ACC112 (cell line): ENCODE results near the gene CDH4.
"Not testable (repeated sequence)": the region's sequence is repeated elsewhere in the genome, so short reads cannot be mapped to it uniquely, and the experiment has no call there.

Experiments
- H2AFZ ChIP-seq: fragments of 200-600 bp; sonication (generic); one replicate; pipeline ENCODE4 v1.6.0; 2017; ENCODE audit warnings: antibody characterized with exemption, low read length; ENCODE audit not compliant: unreplicated experiment
- H3K27ac ChIP-seq: fragments of 200-600 bp; sonication (generic); 2 replicates; pipeline ENCODE4 v1.5.1; 2014; ENCODE audit warnings: low read depth, mild to moderate bottlenecking, antibody characterized with exemption, low read length, moderate library complexity
- H3K27me3 ChIP-seq: fragments of 200-600 bp; sonication (generic); 2 replicates; pipeline ENCODE4 v1.6.1; 2014; ENCODE audit warnings: mild to moderate bottlenecking, antibody characterized with exemption, low read length, moderate library complexity, mixed read lengths; ENCODE audit not compliant: insufficient read depth
- H3K36me3 ChIP-seq: fragments of 200-600 bp; sonication (generic); 2 replicates; pipeline ENCODE4 v1.6.1; 2016; ENCODE audit warnings: mild to moderate bottlenecking, antibody characterized with exemption, low read length, moderate library complexity, mixed read lengths; ENCODE audit not compliant: insufficient read depth
- H3K4me1 ChIP-seq: fragments of 200-600 bp; sonication (generic); one replicate; pipeline ENCODE4 v1.6.1; 2016; ENCODE audit warnings: low read length, mixed read lengths; ENCODE audit not compliant: insufficient read depth, unreplicated experiment, control insufficient read depth
- H3K4me3 ChIP-seq: fragments of 200-600 bp; sonication (generic); 2 replicates; pipeline ENCODE4 v1.5.1; 2014; ENCODE audit warnings: mild to moderate bottlenecking, low read depth, low read length
- H3K79me2 ChIP-seq: fragments of 200-600 bp; sonication (generic); one replicate; pipeline ENCODE4 v1.6.0; 2016; ENCODE audit warnings: low read length; ENCODE audit not compliant: control insufficient read depth, unreplicated experiment, insufficient read depth

CDH4 gene

DNA sequence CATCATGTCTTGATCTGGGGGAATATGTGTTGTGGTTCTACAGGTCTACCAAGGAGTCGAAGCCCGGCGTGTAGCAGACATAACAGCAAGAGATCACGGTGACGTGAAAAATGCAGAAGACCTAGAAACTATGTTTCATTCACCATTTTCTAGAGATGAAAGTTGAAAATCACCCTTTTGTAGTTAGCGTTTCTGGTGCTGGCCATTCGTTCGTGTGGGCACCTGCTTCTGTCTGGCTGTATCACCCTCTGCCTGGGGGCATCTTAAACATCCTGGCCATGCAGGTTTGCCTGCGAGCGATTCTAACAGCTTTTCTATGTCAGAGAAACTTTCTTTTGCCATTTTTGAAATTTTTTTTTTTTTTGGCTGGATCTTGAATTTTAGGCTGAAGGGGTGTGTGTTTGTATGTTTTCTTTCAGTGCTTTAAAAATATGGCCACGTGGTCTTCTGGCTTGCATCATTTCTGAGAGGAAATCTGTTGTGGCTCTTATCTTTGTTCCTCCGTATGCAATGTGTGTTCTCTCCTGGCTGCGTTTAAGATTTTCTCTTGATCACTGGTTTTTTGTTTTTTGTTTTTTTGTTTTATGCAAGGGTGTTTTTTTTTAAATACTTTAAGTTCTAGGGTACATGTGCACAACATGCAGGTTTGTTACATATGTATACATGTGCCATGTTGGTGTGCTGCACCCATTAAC is 226.7 kb downstream of the CDH4 start:
- H3K36me3 ChIP-seq = no peaks in the 10 kb centered on the region
- no peaks in the 10 kb centered on the region for H3K27me3 ChIP-seq
- no peaks in the 10 kb centered on the region for H3K79me2 ChIP-seq
- no peak overlapping the region for H2AFZ ChIP-seq
- H3K4me1 ChIP-seq = no peaks in the 10 kb centered on the region
- H3K4me3 ChIP-seq = no peak overlapping the region
- no peak overlapping the region for H3K27ac ChIP-seq

DNA sequence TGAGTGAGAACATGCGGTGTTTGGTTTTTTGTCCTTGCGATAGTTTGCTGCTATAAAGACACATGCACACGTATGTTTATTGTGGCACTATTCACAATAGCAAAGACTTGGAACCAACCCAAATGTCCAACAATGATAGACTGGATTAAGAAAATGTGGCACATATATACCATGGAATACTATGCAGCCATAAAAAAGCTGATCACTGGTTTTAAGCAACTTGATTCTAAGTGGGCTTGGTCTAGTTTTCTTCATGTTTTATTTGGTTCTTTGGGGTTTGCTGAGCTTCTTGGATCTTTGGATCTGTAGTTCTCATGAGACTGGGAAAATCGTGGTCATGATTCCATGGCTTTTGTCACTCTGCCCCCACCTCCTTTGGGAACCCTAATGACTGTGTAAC is 227.4 kb downstream of the CDH4 start:
- H3K4me1 ChIP-seq, H3K79me2 ChIP-seq, H3K4me3 ChIP-seq, H2AFZ ChIP-seq, H3K27me3 ChIP-seq, H3K36me3 ChIP-seq, H3K27ac ChIP-seq: not testable (repeated sequence)

DNA sequence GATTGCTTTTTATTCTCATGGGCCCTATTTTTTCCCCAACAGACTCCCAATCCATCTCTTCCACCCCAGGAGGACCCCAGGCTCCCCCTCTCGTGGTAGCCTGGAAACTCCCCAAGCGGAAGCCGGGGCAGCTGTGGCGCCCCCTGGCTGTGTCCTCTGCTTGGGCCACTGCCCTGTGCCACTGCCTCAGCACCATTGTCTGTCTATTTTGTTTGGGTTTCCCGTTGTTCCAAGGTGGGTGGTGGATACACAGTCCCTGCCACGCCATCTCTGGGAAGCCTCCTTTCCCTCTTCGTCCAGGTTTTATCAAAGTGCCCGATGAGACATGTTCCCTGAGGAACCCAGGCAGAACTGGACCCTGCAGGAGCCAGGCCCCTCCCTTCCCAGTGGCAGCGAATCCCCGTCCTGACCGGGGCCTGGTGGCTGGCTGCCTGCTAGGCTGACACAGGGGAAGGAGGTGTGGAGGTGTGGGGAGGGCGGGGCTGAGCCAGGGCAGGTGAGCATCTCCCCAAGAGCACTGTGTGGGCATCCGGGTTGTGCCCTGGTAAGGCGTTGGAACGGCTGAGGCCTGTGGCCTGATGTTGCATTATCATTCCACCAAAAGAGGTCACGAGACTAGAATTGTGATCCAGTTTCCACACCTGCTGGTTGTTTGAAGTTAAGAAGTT is 228.2 kb downstream of the CDH4 start:
- no peak overlapping the region for H3K4me3 ChIP-seq
- no peak overlapping the region for H2AFZ ChIP-seq
- H3K79me2 ChIP-seq = no peaks in the 10 kb centered on the region
- H3K27me3 ChIP-seq = no peaks in the 10 kb centered on the region
- H3K36me3 ChIP-seq = no peaks in the 10 kb centered on the region
- H3K27ac ChIP-seq = no peak overlapping the region
- H3K4me1 ChIP-seq = no peaks in the 10 kb centered on the region

DNA sequence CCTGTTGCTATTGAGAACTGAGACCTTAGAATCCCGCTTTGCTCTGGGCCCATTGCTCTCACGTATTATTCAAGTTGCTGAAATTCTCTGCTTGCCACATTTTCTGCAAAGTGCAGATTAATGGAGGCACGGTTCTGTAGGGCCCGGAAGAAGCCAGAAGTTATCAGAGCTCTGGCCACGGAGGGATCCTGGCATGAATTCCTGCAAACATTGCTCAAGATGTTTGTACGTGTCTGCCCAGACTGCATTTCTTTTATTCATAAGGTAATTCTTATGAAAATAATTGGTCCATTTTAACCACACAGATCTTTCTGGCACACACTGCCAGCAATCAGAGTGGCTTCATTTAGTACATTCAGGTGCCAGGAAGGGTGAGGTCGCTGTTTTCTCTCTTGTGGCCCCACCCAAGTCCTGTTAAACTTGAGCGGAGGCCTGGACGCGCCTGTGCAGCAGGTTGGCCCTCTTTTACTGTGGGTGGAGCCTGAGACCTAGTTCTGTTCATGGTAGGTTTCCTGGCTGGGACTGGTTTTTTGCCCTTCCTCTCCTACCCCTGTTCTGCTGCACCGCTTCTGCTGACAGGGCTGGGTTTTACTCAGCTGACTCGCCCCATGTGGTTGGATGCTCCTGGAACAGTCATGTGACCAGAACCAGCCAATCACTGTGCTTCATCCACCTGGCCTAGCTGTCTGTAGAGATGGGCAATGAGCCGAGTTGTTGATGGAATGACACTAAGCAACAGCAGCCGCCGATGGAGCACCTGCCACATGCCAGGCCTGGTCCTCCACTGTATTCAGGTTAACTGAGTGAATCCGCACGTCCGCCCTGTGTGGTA is 230.2 kb downstream of the CDH4 start:
- Histone ChIP-seq H3K79me2 (peaks cover 2% of the 10 kb centered on the region), H3K27me3 (no peaks in the 10 kb centered on the region), H3K4me3 (no peak overlapping the region), H3K4me1 (no peaks in the 10 kb centered on the region), H3K36me3 (no peaks in the 10 kb centered on the region), H3K27ac (no peak overlapping the region), H2AFZ (no peak overlapping the region)

DNA sequence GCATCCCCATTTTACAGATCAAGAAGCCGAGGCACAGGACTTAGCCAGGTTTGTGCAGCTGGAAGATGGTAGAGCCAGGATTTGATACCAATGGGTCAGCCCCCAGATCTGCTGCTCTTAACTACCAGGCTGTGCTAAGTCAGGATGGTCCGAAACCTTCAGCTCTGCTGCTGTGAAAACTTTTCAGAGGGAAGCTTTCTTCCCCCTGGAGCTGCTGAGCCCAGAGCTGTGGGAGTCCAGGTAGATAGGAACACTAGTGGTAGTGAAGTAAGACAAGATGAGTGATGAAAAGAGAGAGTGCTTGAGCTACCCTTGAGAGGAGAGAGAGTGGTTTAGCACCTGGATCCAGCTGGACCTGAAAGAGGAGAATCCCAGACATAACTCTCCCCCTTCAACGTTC is 230.8 kb downstream of the CDH4 start:
- H3K4me3 ChIP-seq = no peak overlapping the region
- no peak overlapping the region for H3K27ac ChIP-seq
- H3K36me3 ChIP-seq = no peaks in the 10 kb centered on the region

DNA sequence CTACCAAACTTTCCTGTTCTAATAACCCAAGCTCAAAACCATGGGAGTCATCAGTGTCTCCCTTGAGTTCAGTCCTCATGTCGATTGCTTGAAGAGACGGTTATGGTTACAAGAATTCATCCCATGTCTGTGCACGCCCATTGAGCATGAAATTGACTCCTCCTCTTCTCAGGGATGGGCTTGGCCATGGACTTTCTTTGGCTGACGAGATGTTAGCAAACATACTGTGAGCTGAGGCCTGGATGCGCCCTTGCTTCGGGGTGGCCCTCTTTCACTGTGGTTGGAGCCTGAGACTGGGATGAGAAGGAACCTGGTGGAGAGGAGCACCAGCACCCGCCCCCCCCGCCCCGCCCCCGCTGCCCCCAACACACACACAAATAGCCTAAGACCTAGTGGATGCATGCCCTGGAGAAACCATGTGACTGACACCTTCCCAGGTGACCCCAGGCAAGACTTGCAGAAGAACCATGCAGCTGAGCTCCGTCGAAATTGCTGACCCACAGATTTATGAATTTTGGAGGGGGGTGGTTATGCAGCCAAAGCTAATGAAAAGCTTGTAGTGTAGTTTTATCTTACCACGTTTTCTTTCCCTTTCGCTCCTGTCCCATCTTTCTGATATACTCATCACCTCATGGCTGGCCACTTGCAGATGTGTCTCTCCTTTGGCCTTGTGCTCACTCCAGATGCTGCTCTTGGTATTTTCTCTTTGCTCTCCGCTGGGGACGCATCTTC is 231.4 kb downstream of the CDH4 start:
- Histone ChIP-seq H3K36me3 (no peaks in the 10 kb centered on the region), H3K27ac (no peak overlapping the region), H2AFZ (no peak overlapping the region), H3K4me3 (no peak overlapping the region), H3K79me2 (peaks cover 2% of the 10 kb centered on the region), H3K27me3 (no peaks in the 10 kb centered on the region), H3K4me1 (no peaks in the 10 kb centered on the region)

More for the DNA sequence above, 230.8 kb downstream of the CDH4 start:
- Histone ChIP-seq H3K79me2 (peaks cover 2% of the 10 kb centered on the region), H3K27me3 (no peaks in the 10 kb centered on the region), H3K4me1 (no peaks in the 10 kb centered on the region), H2AFZ (no peak overlapping the region)

DNA sequence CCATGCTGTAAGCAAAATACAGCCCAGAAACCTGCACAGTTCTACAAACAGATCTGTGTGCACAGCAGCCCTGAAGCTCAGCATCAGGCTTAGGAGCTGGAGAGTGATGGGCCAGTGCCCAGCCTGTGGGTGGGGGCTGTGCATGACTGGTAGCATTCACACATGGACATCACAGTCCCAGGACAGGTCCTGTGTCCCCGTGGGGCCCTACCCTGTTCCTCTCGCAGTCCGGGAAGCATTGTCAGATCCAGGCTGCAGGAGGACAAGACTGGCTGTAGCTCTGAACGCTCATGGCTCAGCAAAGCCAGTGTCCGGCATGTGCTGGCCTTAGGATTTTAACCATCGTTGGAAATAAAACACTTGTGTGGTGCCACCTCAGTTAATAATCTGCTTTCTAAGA is 234.1 kb downstream of the CDH4 start:
- H3K36me3 ChIP-seq = no peaks in the 10 kb centered on the region

DNA sequence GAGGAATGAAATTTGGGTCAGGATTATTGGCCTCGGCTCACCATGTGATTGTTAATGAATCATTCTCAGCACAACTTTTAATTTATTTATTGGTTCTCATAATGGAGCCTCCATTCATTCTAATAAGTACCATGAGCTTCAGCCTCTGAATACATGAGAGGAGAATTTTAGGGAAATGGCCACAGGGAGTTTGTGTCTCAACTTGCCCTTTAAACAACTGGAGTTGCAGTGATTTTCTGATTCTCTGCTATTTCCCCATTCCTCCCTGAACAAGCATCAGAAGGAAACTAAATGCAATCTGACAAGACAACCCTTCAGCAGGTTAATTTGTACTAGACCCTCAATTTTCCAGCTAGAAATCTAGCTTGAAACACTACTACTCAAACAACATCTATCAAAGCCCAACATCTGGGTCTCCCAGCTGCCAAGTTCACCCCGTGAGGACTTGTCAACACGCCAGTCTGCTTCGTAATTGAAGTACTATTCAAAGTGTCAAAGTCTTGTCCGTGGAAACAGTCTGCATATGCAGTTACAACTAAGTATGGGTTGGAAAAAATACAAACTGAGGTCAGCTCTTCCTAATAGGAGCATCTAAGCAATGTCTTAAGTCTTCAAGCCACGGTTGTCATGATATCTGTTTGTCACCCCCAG is 235.4 kb downstream of the CDH4 start:
- Histone ChIP-seq H3K4me1 (no peaks in the 10 kb centered on the region), H3K4me3 (no peak overlapping the region), H2AFZ (no peak overlapping the region), H3K27ac (no peak overlapping the region), H3K79me2 (peaks cover 2% of the 10 kb centered on the region), H3K36me3 (no peaks in the 10 kb centered on the region), H3K27me3 (no peaks in the 10 kb centered on the region)

More for the DNA sequence above, 234.1 kb downstream of the CDH4 start:
- H3K4me1 ChIP-seq = no peaks in the 10 kb centered on the region
- no peaks in the 10 kb centered on the region for H3K27me3 ChIP-seq
- H2AFZ ChIP-seq = no peak overlapping the region
- no peak overlapping the region for H3K27ac ChIP-seq
- H3K79me2 ChIP-seq = peaks cover 2% of the 10 kb centered on the region
- H3K4me3 ChIP-seq = no peak overlapping the region

DNA sequence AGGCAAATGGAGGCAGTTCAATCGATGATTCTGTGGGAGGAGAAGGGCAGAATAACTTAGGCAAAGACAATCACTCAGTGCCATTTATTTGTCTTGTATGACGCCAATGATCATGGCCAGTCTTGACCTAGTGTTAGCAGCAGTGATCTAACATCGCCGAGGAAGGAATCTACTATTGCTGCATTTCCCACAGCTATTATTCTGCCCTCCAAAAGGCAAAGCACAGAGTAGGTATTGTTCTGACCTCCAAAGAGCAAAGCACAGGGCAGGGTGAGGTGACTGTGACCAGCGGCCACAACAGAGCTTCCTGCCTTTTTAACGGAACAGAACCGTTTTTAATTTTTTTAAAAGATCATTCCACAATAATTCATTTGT is 235.9 kb downstream of the CDH4 start:
- Histone ChIP-seq H3K79me2 (peaks cover 2% of the 10 kb centered on the region), H3K27ac (no peak overlapping the region), H3K4me3 (no peak overlapping the region), H3K27me3 (no peaks in the 10 kb centered on the region), H3K4me1 (no peaks in the 10 kb centered on the region), H3K36me3 (no peaks in the 10 kb centered on the region), H2AFZ (no peak overlapping the region)

DNA sequence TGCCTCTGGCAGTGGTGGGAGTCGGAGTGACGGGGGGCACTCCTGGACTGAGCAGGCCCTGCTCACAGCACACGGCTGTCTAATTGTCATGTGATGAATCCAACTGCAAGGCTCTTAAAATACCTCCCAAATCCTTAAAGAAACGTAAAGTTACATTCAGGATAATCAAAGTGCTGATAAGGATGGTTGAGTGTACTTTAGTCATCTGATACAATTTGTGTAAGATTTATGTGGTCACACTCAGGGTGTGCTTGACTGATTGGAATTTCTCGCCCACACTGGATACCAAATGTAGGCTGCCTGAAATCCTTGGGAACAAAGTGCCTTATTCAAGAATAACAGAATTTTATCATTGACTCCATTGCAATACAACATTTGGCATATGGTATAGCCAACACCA is 238.7 kb downstream of the CDH4 start:
- no peak overlapping the region for H3K4me3 ChIP-seq
- no peak overlapping the region for H3K27ac ChIP-seq
- no peaks in the 10 kb centered on the region for H3K4me1 ChIP-seq
- no peaks in the 10 kb centered on the region for H3K27me3 ChIP-seq
- H3K79me2 ChIP-seq = peaks cover 2% of the 10 kb centered on the region
- H3K36me3 ChIP-seq = no peaks in the 10 kb centered on the region
- H2AFZ ChIP-seq = no peak overlapping the region
